OCI-LY3 (cell line): ENCODE results near the gene CA12.

Experiments
- EZH2phosphoT487 ChIP-seq: fragments of 200-600 bp; shearing (Covaris generic); IDR thresholded peaks from 2 replicates; pipeline ENCODE4 v1.6.1; 2018; ENCODE audit warnings: antibody characterized with exemption, mixed run types, low read depth
- TF ChIP-seq, protein P1 (sequence below): fragments of 200-600, 300-600 bp; sonication (generic); IDR thresholded peaks from 2 replicates; pipeline ENCODE4 v1.5.1; 2014; ENCODE audit warnings: antibody characterized with exemption, low read length, low read depth

DNA sequence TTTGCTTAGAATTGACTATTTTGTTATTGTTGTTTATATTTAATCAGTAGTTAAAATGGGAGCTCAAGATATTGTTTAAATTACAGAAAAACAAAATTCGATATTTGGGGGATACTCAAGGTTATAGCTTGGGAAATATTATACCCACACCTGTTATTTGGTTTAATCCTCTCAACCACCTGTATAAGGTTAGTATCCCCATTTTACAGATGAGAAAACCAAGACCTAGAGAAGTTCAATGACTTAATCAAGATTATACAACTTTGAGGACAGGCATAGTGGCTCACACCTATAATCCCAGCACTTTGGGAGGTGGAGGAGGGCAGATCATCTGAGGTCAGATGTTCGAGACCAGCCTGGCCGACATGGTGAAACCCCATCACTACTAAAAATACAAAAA, 39.8 kb upstream of the CA12 start:
- TF ChIP-seq, protein P1, sequence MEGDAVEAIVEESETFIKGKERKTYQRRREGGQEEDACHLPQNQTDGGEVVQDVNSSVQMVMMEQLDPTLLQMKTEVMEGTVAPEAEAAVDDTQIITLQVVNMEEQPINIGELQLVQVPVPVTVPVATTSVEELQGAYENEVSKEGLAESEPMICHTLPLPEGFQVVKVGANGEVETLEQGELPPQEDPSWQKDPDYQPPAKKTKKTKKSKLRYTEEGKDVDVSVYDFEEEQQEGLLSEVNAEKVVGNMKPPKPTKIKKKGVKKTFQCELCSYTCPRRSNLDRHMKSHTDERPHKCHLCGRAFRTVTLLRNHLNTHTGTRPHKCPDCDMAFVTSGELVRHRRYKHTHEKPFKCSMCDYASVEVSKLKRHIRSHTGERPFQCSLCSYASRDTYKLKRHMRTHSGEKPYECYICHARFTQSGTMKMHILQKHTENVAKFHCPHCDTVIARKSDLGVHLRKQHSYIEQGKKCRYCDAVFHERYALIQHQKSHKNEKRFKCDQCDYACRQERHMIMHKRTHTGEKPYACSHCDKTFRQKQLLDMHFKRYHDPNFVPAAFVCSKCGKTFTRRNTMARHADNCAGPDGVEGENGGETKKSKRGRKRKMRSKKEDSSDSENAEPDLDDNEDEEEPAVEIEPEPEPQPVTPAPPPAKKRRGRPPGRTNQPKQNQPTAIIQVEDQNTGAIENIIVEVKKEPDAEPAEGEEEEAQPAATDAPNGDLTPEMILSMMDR: no peak
- no peak for TF ChIP-seq EZH2phosphoT487
